ENCODE measurements around the gene SLC7A5. TPM values are rescaled to one million over a fixed set of nuclear protein-coding genes. Genes with fewer than 3 reads are reported as not detected.
"Not testable (repeated sequence)": the region's sequence is repeated elsewhere in the genome, so short reads cannot be mapped to it uniquely, and the experiment has no call there.

Gene SLC7A5
- total RNA-seq, 2 donors from 2014 or later = 374 to 588 TPM

GRCh38 chr16:87880117-87880696 lies 10.9 kb upstream of the SLC7A5 start:
- TF ChIP-seq, protein P1, sequence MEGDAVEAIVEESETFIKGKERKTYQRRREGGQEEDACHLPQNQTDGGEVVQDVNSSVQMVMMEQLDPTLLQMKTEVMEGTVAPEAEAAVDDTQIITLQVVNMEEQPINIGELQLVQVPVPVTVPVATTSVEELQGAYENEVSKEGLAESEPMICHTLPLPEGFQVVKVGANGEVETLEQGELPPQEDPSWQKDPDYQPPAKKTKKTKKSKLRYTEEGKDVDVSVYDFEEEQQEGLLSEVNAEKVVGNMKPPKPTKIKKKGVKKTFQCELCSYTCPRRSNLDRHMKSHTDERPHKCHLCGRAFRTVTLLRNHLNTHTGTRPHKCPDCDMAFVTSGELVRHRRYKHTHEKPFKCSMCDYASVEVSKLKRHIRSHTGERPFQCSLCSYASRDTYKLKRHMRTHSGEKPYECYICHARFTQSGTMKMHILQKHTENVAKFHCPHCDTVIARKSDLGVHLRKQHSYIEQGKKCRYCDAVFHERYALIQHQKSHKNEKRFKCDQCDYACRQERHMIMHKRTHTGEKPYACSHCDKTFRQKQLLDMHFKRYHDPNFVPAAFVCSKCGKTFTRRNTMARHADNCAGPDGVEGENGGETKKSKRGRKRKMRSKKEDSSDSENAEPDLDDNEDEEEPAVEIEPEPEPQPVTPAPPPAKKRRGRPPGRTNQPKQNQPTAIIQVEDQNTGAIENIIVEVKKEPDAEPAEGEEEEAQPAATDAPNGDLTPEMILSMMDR (conservative IDR thresholded peaks at IDR 0.05) = no peak
- peaks cover 39% of the 10 kb centered on the region for H3K4me1 Mint-ChIP-seq
- 88% methylated on average over 12 to 17 of the region's 17 CpGs for WGBS, 2 experiments (ENCODE audit: insufficient coverage in 1 of 2, insufficient read length in 1 of 2)

DNA sequence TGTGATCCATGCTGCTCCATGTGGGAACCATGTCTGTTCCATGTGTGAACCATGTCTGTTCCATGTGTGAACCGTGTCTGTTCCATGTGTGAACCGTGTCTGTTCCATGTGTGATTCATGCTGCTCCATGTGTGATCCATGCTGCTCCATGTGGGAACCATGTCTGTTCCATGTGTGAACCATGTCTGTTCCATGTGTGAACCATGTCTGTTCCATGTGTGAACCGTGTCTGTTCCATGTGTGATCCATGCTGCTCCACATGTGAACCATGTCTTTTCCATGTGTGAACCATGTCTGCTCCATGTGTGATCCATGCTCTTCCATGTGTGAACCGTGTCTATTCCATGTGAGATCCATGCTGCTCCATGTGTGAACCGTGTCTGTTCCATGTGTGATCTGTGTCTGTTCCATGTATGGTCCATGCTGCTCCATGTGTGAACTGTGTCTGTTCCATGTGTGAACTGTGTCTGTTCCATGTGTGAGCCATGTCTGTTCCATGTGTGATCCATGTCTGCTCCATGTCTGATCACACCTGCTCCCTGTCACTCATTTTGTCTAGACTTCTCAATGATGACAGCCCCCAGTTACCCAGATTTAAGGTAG lies 10.2 kb upstream of the SLC7A5 start:
- not testable (repeated sequence) for H3K4me3 Mint-ChIP-seq; H3K36me3 ChIP-seq (ENCODE audit: control insufficient read depth, insufficient read depth, low read length); H3K4me3 ChIP-seq (ENCODE audit: low read length); H3K4me1 ChIP-seq (ENCODE audit: control insufficient read depth, insufficient read depth, low read length); H3K9ac ChIP-seq (ENCODE audit: extremely low read depth, low read length, poor library complexity, severe bottlenecking); H3K27me3 ChIP-seq (ENCODE audit: control insufficient read depth, insufficient read depth, low read length, poor library complexity, severe bottlenecking); H3K9me3 ChIP-seq (ENCODE audit: control insufficient read depth, low read length); DNase-seq; H3K36me3 Mint-ChIP-seq (ENCODE audit: low read depth); H3K27me3 Mint-ChIP-seq (ENCODE audit: insufficient read depth); H3K27ac Mint-ChIP-seq; H3K9me3 Mint-ChIP-seq; H3K27ac ChIP-seq (ENCODE audit: low read depth, low read length)
- H3K4me1 Mint-ChIP-seq = peaks cover 46% of the 10 kb centered on the region
- 93 to 99% methylated on average over 5 of the region's 5 CpGs for WGBS, 2 experiments (ENCODE audit: insufficient coverage in 1 of 2, insufficient read length in 1 of 2)

More at GRCh38 chr16:87880117-87880696, 10.9 kb upstream of the SLC7A5 start:
- Histone ChIP-seq H3K4me1 (ENCODE audit: control insufficient read depth, insufficient read depth, low read length) (no peaks in the 10 kb centered on the region), H3K27ac (ENCODE audit: low read depth, low read length) (no peak overlapping the region), H3K9me3 (ENCODE audit: control insufficient read depth, low read length) (no peaks in the 10 kb centered on the region), H3K4me3 (ENCODE audit: low read length) (no peak overlapping the region), H3K27me3 (ENCODE audit: control insufficient read depth, insufficient read depth, low read length, poor library complexity, severe bottlenecking) (no peaks in the 10 kb centered on the region), H3K36me3 (ENCODE audit: control insufficient read depth, insufficient read depth, low read length) (no peaks in the 10 kb centered on the region), H3K9ac (ENCODE audit: extremely low read depth, low read length, poor library complexity, severe bottlenecking) (no peak overlapping the region)
- Mint-ChIP-seq H3K27ac (no peak overlapping the region), H3K27me3 (ENCODE audit: insufficient read depth) (peaks cover 5% of the 10 kb centered on the region), H3K36me3 (ENCODE audit: low read depth) (no peaks in the 10 kb centered on the region), H3K4me3 (no peak overlapping the region), H3K9me3 (no peaks in the 10 kb centered on the region)
- no peak for DNase-seq

GRCh38 chr16:87878704-87879103 lies 9.4 kb upstream of the SLC7A5 start:
- Mint-ChIP-seq H3K9me3 (no peaks in the 10 kb centered on the region), H3K27me3 (ENCODE audit: insufficient read depth) (peaks cover 5% of the 10 kb centered on the region), H3K4me3 (no peak overlapping the region), H3K4me1 (peaks cover 49% of the 10 kb centered on the region), H3K27ac (peak overlapping the region; percentile 57), H3K36me3 (ENCODE audit: low read depth) (no peaks in the 10 kb centered on the region)
- no peak overlapping the region for H3K27ac ChIP-seq (ENCODE audit: low read depth, low read length)
- no peaks in the 10 kb centered on the region for H3K27me3 ChIP-seq (ENCODE audit: control insufficient read depth, insufficient read depth, low read length, poor library complexity, severe bottlenecking)
- H3K4me1 ChIP-seq (ENCODE audit: control insufficient read depth, insufficient read depth, low read length) = no peaks in the 10 kb centered on the region
- H3K9me3 ChIP-seq (ENCODE audit: control insufficient read depth, low read length) = no peaks in the 10 kb centered on the region
- H3K36me3 ChIP-seq (ENCODE audit: control insufficient read depth, insufficient read depth, low read length) = no peaks in the 10 kb centered on the region
- H3K4me3 ChIP-seq (ENCODE audit: low read length) = no peak overlapping the region
- peak; percentile 83 for DNase-seq
- 60 to 66% methylated on average over 5 of the region's 5 CpGs for WGBS, 2 experiments (ENCODE audit: insufficient coverage in 1 of 2, insufficient read length in 1 of 2)
- no peak overlapping the region for H3K9ac ChIP-seq (ENCODE audit: extremely low read depth, low read length, poor library complexity, severe bottlenecking)
- TF ChIP-seq, protein P1 (conservative IDR thresholded peaks at IDR 0.05) = no peak
